MG63 (cell line): ENCODE measurements around the gene ANGPTL2. TPM values are rescaled to one million over a fixed set of nuclear protein-coding genes. Genes with fewer than 3 reads are reported as not detected.

Experiments used
- DNase-seq: peaks from one replicate; pipeline ENCODE4 v3.0.0-alpha.2; 2020
- H3K27me3 ChIP-seq: fragments of 250-450 bp; sonication (Bioruptor Pico); 2 replicates; pipeline ENCODE4 v1.5.1; 2020; ENCODE audit warnings: mild to moderate bottlenecking, moderate library complexity
- H3K36me3 ChIP-seq: fragments of 250-450 bp; sonication (Bioruptor Pico); 2 replicates; pipeline ENCODE4 v1.5.1; 2020; ENCODE audit warnings: mild to moderate bottlenecking, moderate library complexity
- H3K4me3 ChIP-seq: fragments of 250-450 bp; sonication (Bioruptor Pico); 2 replicates; pipeline ENCODE4 v1.5.1; 2020; ENCODE audit warnings: mild to moderate bottlenecking, moderate library complexity
- H3K9me3 ChIP-seq: fragments of 250-450 bp; sonication (Bioruptor Pico); 2 replicates; pipeline ENCODE4 v1.5.1; 2020; ENCODE audit warnings: mild to moderate bottlenecking, moderate library complexity
- total RNA-seq: library from RNA; depleted of rRNA; stranded (reverse); fragments of >200 nt; shearing (Covaris generic); gene quantifications from 2 replicates; pipeline ENCODE4 v1.2.3, GENCODE V29; 2014; ENCODE audit warnings: low replicate concordance

ANGPTL2 gene
- total RNA-seq, 1 experiment from 2014 or later = 7.1 TPM

DNA sequence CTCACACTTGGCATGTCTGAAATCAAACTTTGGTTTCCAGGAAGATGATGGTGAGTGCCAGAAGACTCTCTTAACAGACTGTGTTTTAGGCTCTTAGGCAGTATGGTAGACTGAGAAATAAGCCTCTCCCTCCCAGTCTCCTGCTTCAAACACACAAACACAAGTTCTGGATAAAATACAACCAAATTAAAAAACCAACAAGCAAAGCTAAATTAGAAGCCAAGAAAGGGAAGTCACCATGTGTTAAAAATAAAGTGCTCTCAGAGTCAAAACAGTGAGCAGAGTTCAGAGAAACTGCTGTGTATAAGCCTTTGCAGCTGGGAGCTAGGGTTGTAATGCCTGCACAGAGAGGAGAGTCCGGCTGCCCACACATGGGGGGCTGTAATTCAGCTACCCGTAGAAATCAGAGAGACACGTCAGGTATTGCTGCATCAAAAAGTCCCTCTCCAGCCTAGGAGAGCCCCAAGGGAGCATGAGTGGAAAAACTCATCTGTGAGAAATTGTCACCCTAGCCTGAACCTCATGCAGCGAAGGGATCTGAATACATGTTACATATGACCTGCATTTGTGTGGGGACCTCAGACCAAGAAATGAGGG, 62.6 kb downstream of the ANGPTL2 start:
- Histone ChIP-seq H3K9me3 (no peaks in the 10 kb centered on the region), H3K36me3 (no peaks in the 10 kb centered on the region), H3K27me3 (no peaks in the 10 kb centered on the region), H3K4me3 (no peak overlapping the region)
- no peak for DNase-seq

DNA sequence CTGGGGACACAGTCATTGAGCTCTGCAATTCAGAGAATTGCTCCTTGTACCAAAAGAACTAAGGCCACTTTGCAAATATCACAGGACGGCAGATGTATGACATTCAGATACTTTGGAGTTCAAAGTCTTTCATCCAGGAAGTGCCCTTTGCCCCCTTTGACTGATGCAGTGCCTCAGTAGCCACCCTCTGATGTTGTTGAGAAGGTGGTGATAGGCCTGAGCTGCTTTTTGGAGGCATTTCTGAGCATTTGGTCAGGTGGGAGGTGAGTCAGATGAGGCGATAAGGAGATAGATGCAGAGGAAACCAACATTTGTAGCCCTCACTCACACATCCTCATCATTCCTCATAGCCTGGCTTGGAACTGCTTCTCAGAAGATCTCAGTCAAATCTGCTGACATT, 63.4 kb downstream of the ANGPTL2 start:
- no peak for DNase-seq
- no peaks in the 10 kb centered on the region for H3K9me3 ChIP-seq
- no peak overlapping the region for H3K4me3 ChIP-seq
- no peaks in the 10 kb centered on the region for H3K27me3 ChIP-seq
- no peaks in the 10 kb centered on the region for H3K36me3 ChIP-seq

DNA sequence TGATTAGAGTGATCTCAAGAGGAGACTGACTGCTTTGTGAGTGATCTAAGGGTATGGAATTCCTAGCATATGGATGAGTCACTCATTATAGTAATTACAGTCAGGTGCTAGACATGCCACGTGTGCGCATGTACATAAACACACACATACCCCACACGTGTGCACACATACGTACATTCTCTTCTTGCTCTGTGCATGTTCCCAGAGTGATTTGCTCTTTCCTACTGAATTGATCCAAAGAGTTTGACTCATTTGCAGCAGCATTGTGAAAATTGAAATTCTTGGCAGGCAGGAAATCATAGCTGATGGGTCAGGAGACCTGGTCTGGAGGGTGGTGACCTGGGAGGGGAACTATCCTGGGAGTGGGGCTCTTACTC, 63.8 kb downstream of the ANGPTL2 start:
- H3K9me3 ChIP-seq = no peaks in the 10 kb centered on the region
- DNase-seq = no peak
- H3K36me3 ChIP-seq = no peaks in the 10 kb centered on the region
- H3K4me3 ChIP-seq = no peak overlapping the region
- H3K27me3 ChIP-seq = no peaks in the 10 kb centered on the region

DNA sequence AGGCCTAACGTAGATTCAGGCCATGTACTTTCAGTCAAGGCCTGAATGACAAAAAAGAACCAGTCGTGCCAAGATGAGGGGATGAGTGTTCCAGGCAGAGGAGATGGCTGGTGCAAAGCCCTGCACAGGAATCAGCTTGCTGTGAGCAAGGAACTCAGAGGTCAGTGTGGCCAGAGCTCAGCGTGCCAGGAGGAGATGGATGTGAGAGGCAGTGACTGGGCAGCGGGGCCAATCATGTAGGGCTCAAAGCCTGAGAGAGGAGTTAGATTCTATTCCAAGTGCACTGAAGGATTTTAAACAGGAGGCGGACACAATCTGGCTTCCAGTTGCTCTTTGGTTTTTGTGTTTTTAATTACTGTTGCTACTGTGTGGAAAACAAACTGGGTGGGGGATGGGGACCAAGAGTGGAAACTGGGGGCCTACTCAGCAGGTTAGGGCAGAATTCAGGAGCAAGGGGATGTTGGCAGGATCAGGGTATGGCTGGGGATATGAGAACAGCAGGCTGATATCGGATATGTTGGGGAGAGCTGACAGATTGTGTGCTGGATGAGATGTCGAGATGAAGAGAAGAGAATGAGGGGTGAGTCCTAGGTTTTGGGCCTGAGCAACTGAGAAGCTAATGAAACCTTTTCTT, 64.3 kb downstream of the ANGPTL2 start:
- H3K9me3 ChIP-seq = no peaks in the 10 kb centered on the region
- DNase-seq = no peak
- no peak overlapping the region for H3K4me3 ChIP-seq
- no peaks in the 10 kb centered on the region for H3K27me3 ChIP-seq
- no peaks in the 10 kb centered on the region for H3K36me3 ChIP-seq

DNA sequence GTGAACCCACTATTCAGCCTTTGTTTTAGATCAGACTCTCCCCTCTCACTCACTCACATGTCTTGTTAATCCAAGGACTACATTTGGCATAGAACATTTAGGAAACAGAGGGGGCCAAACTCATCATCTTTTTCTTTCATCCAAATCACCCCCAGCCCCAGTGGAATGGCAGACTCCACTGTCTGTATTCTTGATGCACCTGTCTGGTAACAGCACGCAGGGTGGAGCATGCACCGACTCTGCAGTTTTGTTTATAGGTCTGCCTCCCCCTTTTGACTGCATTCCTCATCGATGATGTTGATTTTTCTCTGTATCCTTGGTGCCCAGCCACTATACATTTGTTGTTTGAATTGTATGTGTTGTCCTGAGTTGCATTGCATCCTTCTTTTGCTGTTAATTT, 66.0 kb downstream of the ANGPTL2 start:
- no peak overlapping the region for H3K4me3 ChIP-seq
- H3K27me3 ChIP-seq = no peaks in the 10 kb centered on the region
- no peak for DNase-seq
- no peaks in the 10 kb centered on the region for H3K9me3 ChIP-seq
- H3K36me3 ChIP-seq = no peaks in the 10 kb centered on the region

DNA sequence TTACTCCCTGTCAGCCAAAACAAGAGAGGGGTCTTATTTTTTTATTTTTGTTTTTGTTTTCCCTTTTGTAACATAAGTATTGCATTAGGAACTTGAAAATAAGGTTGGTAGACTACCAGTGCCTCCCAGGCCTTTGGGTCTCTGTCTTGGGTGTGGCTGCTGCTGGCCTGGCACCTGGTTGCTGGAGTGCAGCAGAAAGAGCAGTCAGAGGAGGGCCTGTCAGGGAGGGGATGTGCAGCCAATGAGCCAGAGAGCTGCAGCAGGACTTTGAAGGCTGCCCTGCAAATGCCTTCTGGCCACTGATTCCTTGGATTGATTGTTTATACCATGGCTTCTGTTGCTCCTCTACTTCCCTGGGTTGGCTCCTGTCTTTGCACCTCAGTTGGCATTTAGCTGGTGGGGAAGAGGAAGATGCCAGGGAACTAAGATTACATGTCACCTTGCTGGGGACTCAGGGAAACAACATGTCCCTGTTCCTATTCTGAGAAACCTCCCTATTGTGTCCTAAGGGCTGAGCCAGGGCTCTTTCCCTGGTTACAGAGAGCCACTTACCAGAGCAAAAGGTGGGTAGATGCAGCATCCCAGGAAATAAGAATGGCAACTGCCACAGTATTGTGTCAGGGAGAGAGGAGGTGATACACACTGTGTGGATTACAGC, 66.6 kb downstream of the ANGPTL2 start:
- no peak for DNase-seq
- Histone ChIP-seq H3K4me3 (no peak overlapping the region), H3K27me3 (no peaks in the 10 kb centered on the region), H3K9me3 (no peaks in the 10 kb centered on the region), H3K36me3 (no peaks in the 10 kb centered on the region)

DNA sequence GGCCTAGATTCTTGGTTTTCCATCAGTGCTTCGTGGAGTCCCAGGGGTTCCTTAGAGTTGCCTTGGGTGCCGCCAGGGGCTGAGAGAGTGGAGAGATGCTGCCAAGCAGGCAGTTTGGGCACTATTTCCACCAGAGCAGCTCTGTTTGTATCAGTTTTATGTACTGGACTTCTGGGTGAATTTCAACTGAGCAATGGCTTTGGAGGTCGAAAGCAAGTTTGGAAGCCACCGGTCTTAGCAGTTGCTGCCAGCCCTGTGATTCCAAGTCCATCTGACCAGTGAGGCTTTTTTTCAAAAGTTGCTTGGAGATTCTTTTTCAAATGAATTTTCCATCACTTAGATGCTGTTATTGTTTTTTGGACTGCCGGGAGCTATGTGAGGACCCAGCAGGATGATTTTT, 68.5 kb downstream of the ANGPTL2 start:
- no peaks in the 10 kb centered on the region for H3K27me3 ChIP-seq
- no peak overlapping the region for H3K4me3 ChIP-seq
- H3K36me3 ChIP-seq = no peaks in the 10 kb centered on the region
- DNase-seq = no peak
- no peaks in the 10 kb centered on the region for H3K9me3 ChIP-seq

DNA sequence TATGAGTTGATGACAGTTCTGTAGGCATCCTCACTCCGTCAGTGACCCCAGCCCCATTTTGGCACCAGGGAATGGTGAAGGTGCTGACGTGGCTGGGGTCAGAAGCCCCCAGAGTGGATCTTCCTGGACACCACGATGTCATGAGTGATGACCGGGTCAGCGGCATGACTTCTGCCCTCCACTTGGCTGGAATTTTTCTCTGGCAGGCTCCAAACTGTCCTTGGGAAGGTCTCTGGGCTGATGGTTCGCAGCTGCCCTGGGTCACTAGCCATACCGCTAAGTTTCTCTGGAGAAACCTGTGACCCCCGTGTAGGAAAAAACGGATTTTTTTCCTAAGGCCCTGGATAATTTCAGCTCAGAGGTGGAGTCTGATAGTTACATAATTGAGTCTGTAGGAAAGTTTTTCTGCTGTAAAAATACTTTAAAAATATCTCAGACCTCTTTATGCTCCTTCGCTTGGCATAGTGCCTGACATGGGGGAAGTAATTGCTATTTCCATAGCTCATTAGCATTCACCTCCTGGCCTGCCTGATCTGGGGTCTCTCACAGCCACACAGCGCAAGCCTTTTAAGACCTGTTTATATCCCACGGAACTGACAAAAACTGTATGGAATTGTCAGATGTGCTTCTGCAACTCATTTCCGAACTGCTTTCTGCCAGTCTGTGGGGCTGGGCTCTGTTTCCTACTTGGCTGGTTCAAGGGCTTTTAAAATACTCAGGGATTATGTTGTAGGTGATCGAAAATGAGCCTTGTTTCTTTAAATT, 69.2 kb downstream of the ANGPTL2 start:
- no peak for DNase-seq
- Histone ChIP-seq H3K27me3 (no peaks in the 10 kb centered on the region), H3K9me3 (no peaks in the 10 kb centered on the region), H3K4me3 (no peak overlapping the region), H3K36me3 (no peaks in the 10 kb centered on the region)

DNA sequence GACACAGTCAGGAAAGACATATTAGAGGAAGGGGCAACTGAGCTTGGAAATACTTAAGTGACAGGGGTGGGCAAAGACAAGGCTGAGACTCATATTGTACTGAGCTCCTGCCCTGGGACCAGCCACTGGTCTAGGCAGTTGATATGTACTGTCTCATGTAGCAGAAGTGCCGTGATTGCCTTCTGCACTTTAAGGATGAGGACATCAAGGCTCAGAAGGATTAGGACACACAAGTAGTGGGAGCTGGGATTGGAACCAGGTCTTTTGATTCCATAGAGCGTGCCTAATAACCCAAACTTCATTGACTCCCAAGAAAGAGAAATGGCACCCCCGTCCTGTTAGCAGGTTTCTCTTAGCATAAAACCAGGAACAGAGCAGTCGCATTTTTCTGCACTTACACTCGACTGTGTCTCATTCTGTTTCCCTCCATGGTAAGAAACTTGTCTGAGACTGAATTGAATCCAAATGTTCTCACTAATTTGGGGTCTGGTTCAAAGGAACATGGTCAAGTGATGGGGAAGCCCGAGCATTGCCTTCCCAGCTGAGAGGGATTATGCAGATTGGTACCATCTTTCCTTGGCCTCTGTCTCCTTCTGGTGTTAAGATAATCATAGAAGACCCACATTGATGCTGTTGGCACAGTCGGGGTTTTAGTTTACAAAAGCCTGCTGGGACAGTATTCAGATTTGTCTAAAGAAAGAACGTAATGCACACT, 70.4 kb downstream of the ANGPTL2 start:
- no peaks in the 10 kb centered on the region for H3K36me3 ChIP-seq
- no peaks in the 10 kb centered on the region for H3K27me3 ChIP-seq
- no peaks in the 10 kb centered on the region for H3K9me3 ChIP-seq
- no peak overlapping the region for H3K4me3 ChIP-seq
- no peak for DNase-seq

DNA sequence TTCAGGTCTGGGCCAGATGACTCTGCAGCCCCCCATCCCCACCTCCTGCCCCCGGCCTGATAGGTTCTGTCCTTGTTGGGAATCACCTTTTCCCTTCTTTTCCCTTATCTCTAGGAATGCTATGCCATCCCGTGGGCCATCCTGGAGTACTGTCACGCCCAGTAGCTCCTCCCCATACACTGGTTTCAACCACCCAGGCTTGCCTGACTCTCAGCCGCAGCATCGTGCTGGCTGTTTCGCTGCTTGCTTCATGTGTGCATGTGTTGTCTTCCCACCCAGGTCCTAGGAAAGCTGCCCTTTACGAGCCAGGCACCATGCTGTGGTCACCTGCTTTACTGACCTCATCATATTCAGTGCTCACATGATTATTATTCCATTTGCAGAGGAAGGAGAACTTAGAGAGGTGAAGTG, 71.8 kb downstream of the ANGPTL2 start:
- no peaks in the 10 kb centered on the region for H3K27me3 ChIP-seq
- no peak overlapping the region for H3K4me3 ChIP-seq
- DNase-seq = no peak
- H3K36me3 ChIP-seq = no peaks in the 10 kb centered on the region
- no peaks in the 10 kb centered on the region for H3K9me3 ChIP-seq

DNA sequence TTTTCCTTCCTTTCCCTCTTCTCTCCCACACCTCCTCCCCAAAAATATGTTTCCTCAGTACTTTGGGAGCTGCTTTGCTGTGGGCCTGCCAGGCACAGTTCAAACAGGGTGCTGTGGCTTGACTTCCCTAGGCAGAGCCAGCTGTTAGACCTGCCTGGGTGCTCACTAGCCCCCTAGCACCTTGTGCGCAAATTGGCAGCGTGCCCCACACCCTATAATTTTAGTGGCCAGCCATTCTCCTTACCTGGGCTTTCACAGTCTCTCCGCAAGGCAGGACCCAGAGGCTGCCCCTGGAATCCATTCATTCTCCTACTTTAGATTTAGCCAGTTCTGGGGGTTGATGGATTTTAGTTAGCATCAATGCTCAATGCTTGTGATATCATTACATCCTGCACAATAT, 72.3 kb downstream of the ANGPTL2 start:
- no peak for DNase-seq
- Histone ChIP-seq H3K36me3 (no peaks in the 10 kb centered on the region), H3K9me3 (no peaks in the 10 kb centered on the region), H3K4me3 (no peak overlapping the region), H3K27me3 (no peaks in the 10 kb centered on the region)

DNA sequence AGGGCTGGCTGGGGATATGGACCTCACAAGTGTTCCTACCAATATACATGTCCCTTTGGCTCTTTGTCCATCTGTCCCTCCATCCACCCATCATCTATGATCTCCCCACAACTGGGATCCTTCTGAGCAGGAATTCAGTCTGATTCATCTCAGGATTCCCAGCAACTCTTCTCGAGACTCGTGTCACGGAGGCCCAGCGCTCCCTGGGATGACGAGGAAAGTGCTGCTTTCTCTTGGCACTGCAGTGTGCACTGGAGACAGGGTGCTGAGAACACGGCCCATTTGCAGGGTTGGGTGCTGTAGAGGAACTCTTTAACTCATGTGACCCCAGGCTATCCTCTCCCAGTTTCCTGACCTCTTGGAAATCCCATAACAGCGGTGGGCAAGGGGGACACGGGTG, 72.9 kb downstream of the ANGPTL2 start:
- Histone ChIP-seq H3K4me3 (no peak overlapping the region), H3K27me3 (no peaks in the 10 kb centered on the region), H3K9me3 (no peaks in the 10 kb centered on the region), H3K36me3 (no peaks in the 10 kb centered on the region)
- DNase-seq = no peak

DNA sequence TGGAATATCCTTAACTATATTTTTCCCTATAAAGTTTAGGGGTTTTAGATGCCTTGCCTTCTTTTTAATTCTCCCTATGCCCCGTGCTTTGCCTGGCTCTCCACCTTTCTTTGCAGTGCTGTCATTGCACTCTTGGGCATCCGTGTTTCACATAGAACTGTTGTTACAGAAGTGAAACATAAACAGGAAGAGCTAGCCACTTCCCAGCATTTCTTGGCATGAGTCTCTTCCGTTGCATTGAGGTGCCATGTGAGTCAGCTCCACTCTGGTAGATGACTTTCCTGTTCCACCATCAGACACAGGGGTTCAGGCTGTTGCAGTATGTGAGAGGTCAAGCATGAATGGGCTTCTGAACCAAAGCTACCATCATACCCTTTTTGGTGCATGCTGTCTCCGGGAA, 73.4 kb downstream of the ANGPTL2 start:
- H3K4me3 ChIP-seq = peak overlapping the region; percentile 32
- H3K9me3 ChIP-seq = no peaks in the 10 kb centered on the region
- no peaks in the 10 kb centered on the region for H3K36me3 ChIP-seq
- peak; percentile 88 for DNase-seq
- H3K27me3 ChIP-seq = no peaks in the 10 kb centered on the region

DNA sequence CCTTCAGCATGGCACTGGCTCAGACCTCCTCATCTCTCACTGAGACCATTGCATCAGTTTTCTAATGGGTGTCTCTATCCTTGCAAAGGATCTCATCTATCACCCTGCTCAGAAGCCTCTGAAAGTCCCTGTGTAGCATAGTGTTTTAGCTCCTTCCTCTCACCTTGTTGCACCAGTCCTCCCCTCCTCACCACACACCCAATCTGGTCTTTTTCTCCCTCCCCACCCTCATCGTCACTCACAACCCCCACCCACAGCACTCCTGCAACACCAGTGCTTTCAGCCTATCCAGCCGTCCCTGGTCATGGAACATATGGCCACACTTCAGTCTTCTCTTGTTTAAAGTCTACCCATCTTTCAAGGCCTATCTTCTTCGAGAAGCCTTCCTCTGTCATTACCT, 74.5 kb downstream of the ANGPTL2 start:
- no peaks in the 10 kb centered on the region for H3K36me3 ChIP-seq
- H3K4me3 ChIP-seq = no peak overlapping the region
- no peaks in the 10 kb centered on the region for H3K27me3 ChIP-seq
- no peak for DNase-seq
- no peaks in the 10 kb centered on the region for H3K9me3 ChIP-seq

DNA sequence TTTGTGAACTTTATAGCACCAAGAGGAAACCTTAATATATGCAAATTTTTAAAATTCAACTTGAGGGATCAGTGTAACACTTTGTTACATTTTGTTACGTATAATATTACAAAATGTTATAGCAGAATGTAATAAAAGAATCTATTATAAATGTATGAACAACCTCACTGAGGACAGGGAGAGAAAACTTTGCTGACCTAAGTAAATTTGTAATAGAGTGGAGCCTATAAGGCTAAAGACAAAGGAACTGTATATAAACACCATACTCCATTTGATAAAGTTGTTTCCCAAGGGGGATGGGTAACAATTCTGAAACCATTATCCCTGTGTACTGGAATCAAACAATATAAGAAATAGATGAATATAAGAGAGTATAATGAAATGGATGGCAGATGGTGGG, 77.3 kb downstream of the ANGPTL2 start:
- Histone ChIP-seq H3K27me3 (no peaks in the 10 kb centered on the region), H3K36me3 (no peaks in the 10 kb centered on the region), H3K9me3 (no peaks in the 10 kb centered on the region), H3K4me3 (no peak overlapping the region)
- DNase-seq = no peak

DNA sequence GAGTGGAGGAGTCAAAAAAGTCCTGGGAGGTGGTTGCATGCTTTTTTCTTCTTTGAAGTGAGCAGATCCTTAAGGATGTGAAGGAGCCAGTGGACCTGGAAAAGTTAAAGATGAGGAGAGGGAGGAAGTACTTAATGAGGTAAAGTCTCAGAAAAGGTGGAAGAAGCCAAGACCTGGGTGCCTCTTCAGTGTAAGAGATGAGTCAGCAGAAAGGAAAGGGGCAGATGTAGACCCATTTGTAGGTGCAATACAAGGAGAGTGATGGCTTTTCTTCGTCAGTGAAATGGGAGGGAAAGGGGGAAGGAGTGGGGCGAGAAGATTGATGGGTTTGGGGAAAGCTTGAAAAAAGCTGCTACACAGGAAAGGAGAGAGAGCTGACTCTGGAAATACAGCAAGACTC, 82.9 kb downstream of the ANGPTL2 start:
- H3K36me3 ChIP-seq = no peaks in the 10 kb centered on the region
- no peaks in the 10 kb centered on the region for H3K9me3 ChIP-seq
- H3K4me3 ChIP-seq = no peak overlapping the region
- no peaks in the 10 kb centered on the region for H3K27me3 ChIP-seq
- no peak for DNase-seq

DNA sequence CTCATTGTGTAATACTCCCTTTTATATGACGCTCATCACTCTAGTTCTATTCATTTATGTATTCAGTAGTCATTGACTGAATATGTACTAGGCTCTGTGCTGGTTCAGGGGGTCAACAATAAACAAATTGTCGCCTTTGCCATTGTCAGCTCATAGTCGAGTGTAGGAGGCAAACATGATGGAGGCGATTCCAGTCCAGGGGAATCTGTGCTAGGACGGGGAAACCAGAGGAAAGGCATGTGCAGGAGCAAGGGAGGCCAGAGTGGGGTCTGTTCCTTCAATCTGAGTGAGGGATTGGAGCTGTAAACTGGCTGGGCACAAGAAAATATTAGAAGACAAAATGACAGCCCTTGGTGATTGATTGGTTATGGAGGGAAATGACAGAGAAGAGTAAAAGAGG, 83.9 kb downstream of the ANGPTL2 start:
- Histone ChIP-seq H3K4me3 (no peak overlapping the region), H3K9me3 (no peaks in the 10 kb centered on the region), H3K36me3 (no peaks in the 10 kb centered on the region), H3K27me3 (no peaks in the 10 kb centered on the region)
- no peak for DNase-seq
